Islet of Langerhans (tissue), 1 donor: ENCODE measurements around the gene SCYGR6.
"Not testable (repeated sequence)": the region's sequence is repeated elsewhere in the genome, so short reads cannot be mapped to it uniquely, and the experiment has no call there.

Experiments used
- FAIRE-seq: peaks from one replicate; lab custom pipeline; 2011; peaks lifted over from hg19 to GRCh38; lab: Jason Lieb, UNC

The SCYGR6 gene, protein sequence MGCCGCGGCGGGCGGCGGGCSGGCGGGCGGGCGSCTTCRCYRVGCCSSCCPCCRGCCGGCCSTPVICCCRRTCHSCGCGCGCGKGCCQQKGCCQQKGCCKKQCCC

DNA sequence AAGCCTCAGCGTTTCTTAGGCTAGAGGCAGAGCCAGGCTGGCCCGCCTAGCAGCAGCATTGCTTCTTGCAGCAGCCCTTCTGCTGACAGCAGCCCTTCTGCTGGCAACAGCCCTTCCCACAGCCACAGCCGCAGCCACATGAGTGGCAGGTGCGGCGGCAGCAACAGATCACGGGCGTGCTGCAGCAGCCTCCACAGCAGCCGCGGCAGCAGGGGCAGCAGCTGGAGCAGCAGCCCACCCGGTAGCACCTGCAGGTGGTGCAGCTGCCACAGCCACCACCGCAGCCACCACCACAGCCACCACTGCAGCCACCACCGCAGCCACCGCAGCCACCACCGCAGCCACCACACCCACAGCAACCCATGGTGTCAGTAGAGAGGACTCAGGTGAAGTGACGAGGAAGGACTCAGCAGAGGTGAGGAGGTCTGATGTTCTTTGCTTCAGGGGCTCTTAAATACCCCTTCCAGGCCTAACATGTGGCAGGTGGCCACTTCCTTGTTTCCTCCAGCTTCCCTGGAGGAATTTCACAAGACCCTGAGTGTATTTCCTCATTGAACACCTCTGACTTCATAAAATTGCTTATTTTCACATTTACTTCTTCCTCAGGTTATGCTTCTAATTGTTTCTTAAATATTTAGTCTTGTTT, at the start of gene SCYGR6:
Gene SCYGR6, minus strand, starts transcription at position 364 of the 646 bp plus-strand sequence. Its CDS starts 0 bp downstream, at position 364.
- FAIRE-seq, result no peak

DNA sequence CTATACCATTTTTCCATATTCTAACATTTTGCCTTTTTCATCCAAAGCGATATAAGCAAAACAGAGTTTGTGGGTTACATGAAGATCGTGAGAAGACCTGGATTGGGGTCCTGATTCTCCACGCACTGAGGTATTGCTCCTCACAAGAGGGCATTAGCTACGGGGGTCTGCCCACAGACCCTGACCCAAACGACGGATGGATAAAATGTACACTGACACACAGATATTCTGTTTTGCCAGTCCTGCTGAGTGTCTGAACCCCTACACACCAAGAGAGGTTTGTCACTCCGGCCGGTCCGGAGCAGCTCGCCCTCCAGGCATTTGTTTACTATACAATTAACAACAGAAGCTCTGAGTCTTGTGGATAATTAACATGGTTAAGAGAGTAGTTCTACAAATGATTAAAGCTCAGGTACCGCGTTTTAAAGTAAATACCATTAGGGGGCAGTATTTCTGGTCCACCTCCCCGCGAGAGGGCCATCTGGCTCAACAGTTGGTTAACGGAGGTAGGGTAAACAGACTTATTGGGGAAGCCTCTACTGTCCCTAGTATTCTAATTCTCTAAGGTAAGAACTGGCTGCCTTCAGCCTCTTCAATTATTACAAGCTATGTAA, 49.6 kb upstream of the SCYGR6 start:
- FAIRE-seq, result no peak

DNA sequence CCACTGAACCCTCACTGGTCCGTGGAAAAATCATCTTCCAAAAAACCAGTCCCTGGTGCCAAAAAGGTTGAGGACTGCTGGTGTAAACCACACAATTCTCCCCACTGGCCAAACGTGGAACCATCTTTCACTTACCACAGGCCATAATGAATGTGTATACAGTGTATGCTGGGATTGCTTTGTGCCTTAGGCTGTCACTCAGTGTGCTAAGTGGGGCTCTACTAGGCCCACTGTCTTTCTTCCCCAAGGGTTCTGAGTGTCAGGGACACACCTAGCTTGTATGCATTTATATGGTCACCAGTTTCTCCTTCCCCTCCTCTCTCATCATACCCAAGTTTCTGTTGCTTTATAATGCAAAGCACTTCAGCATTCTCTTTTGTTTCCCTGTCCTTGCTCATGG, 48.4 kb upstream of the SCYGR6 start:
- FAIRE-seq, result no peak

DNA sequence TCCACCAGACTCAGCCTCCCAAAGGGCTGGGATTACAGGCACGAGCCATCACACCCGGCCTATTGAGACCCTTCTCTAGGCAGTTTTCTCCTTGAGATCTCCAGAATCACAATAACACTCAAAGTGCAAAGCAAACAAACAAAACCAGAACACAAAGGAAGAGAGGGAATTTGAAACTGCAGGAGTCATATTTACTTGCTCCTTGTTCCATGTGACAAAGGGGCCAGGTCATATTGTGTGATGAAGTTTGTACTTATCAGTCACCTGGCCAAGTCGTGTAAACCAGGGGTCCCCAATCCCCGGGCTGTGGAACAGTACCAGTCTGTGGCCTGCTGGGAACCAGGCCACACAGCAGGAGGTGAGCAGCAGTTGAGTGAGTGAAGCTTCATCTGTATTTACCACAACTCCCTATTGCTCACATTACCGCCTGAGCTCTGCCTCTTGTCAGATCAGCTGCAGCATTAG, 47.7 kb upstream of the SCYGR6 start:
- no peak for FAIRE-seq

DNA sequence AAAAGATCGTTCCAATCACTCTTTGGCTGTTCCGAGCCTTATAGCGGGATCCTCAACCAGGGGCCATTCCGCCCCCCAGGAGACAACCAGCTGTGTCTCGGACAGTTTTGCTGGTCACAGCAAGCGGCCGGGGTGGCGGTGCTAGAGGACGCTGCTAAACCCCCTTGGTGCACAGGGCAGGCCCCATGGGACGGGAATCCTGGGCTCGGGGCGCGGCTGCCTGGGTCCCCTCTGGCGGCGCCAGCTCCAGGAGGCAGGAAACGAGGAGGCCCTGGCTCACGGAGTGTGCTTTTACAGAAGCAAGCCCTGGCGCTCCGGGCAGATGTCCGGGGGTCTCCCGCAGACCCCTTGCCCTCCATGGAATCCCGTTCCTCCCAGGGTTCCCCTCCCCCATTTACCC, 43.3 kb upstream of the SCYGR6 start:
- no peak for FAIRE-seq

DNA sequence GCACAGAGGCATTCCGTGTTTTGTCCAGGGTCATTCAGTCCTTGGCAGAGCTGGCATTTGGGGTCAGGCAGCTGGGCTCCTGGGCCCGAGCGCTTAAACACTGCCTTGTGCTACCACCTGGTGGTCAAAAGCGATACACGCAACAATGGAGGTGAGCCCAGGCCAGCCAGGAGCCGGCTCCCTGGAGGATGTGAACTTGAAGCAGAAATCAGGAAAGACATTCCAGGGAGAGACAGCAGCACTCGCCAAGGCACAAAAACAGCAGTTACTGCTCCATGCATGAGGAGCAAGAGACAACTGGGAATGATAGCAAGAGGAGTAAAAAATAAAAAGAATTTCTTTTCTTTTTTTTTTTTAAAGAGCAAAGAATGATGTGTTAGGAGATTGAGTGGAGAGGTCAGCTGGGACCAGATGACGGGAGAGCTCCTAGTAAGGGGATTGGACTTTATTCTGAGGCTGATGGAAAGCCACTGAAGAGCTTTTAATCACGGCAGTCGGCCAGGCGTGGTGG, 41.9 kb upstream of the SCYGR6 start:
- FAIRE-seq, result no peak

DNA sequence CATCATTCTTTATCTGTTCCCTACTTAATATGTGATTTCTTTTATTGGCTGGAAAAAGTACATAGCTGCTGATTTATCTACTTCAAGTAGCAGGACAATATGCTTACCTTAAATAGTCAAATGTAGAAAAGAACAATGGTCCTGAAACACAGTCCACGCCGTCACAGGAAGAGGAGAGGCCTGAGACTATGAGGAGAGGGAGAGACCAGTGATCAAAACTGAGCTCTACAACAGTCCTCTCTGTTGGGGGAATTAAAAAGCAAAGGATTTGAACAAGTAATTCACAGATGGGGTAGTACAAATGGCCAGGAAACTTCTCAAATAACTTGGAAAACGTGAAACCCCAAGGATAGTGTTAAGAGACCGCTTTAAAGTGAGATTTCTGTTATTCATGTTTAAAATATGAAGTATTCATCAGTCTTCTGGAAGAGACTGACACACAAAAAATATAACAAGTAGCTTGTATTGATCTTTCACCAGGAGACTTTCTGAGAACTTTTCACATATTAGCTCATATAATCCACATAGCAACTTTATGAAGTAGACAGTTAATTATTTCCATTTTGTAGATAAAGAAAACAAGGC, 41.3 kb upstream of the SCYGR6 start:
- FAIRE-seq, result no peak

DNA sequence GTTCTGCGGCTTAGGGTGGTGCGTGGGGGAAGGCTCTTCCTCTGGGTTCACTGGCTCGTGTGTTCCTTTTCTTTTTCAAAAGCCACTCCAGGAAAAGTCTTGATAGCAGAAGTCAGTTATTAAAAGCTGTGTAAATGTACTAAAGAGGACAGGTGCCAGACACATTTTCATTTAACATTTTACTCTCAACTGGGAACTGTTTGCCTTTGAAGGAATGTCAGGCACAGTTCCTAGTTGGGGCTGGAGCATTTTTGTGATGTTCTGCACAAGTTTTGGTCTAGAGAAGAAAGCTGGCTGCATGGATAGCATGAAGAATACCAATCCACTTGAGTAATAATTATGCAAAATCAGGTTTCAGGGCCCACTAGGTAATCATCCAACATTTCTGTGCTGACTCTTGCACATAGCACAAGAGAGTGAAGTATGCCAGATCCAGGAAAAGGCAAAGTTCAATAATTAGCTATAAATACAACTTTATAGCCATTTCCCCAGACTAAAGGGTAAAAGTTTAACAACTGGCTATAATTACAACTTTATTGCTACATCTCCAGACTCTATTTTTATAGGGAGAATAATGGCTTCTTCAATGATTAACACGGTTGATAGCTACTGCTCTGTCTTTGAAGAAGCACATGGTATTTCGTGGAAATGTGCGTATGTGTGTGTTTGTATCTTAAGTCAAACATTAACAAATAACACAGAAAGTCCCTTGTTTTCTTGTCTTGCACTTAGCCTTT, 37.4 kb upstream of the SCYGR6 start:
- FAIRE-seq, result no peak

DNA sequence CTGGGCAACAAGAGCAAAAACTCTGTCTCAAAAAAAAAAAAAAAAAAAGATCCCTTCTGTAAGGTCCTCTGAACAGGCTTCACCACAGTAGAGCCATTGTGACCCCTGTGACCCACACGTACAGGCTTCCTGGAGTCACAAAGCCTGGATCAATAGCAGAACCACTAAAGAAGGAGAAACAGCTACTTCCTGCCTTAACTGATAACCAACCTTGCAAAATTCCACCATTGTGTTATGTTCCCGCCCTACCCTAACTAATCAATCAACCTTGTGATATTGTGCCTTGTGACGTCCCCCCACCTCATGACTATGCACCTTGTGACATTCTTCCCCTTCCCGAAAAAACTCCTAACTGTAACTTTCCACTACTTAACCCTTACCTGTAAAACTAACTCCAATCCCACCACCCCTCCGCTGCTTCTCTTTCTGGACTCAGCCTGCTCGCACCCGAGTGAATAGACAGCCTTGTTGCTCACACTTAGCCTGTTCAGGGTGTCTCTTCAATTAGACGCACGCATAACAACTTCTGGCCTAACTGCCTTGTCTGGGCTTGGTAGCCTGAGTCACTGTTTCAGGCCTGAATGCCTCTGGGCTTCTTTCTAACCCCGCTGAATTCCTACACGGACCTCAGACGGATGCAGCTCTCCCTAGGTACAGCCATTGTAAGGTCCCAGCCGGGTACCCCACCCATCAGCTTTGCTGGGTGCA, 35.0 kb upstream of the SCYGR6 start:
- FAIRE-seq, result no peak

DNA sequence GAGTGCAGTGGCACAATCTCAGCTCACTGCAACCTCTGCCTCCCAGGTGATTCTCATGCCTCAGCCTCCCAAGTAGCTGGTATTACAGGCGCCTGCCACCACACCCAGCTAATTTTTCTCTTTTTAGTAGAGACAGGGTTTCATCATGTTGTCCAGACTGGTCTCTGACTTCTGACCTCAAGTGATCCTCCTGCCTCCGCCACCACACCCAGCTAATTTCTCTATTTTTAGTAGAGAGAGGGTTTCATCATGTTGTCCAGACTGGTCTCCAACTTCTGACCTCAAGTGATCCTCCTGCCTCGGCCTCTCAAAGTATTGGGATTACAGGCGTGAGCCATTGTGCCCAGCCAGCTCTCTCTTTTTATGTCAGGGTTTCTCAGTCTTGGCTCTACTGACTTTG, 31.7 kb upstream of the SCYGR6 start:
- not testable (repeated sequence) for FAIRE-seq

DNA sequence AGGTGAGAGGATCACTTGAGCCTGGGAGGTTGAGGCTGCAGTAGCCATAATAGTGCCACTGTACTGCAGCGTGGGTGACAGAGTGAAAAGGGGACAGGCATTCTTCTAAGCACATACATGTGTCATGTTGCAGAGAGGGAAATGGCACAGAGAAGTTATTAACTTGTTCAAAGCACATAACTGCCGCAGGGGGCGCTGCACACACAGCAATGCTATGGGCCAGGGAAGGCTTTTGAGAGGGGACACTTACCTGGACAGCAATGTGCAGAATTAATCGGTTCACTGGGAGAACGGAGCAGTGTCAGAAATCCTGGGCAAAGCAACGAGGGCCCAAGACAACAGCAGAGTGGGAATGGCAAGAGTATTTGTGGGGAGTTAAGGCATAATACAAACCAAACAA, 23.5 kb upstream of the SCYGR6 start:
- FAIRE-seq, result no peak

DNA sequence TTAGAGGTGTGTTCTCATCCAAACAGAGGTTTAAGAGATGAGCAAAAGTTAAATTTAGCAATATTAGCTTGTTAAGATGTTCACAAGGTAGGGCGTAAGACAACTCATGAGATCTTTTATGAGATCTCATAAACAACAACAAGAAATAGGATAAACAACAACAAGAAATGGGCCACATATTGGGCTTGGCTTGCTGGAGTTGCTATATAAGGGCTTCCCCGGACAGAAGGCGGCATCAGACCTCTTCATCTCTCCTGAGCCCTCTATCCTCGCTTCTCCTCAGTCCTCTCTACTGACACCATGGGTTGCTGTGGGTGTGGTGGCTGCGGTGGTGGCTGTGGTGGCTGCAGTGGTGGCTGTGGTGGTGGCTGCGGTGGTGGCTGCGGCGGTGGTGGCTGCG, 21.0 kb upstream of the SCYGR6 start, which contains the start of gene SCYGR8:
Gene SCYGR8, plus strand, starts transcription at position 301 of the 400 bp plus-strand sequence. Its CDS starts 0 bp downstream, at position 301.
- no peak for FAIRE-seq

DNA sequence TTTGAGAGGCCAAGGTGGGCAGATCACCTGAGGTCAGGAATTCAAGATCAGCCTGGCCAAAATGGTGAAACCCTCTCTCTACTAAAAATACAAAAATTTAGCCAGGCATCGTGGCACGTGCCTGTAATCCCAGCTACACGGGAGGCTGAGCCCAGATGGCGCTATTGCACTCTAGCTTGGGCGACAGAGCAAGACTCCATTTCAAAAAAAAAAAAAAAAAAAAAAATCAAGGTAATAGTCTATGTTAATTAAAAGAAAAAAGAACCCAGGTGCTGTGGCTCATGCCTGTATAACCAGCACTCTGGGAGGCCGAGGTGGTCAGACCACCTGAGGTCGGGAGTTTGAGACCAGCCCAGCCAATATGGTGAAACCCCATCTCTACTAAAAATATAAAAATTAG, 16.1 kb upstream of the SCYGR6 start:
- FAIRE-seq, result not testable (repeated sequence)

DNA sequence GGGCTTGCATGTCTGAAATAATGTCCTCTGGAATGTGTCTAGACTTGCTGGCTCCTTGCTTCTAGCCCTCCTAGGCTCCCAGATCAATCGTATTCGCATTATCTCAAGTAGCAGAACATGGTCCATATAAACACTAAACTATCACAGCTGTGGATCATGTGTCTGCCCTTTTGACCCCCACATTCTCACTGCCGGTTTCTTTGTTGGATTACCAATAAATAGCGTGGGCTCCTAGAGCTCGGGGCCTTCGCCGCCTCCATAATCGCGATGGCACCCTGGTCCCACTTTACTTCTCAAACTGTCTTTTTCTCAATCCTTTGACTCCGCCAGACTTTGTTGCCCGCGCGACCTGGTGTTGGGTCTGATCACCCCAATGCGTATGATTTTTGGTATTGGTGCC, 14.8 kb upstream of the SCYGR6 start:
- no peak for FAIRE-seq

DNA sequence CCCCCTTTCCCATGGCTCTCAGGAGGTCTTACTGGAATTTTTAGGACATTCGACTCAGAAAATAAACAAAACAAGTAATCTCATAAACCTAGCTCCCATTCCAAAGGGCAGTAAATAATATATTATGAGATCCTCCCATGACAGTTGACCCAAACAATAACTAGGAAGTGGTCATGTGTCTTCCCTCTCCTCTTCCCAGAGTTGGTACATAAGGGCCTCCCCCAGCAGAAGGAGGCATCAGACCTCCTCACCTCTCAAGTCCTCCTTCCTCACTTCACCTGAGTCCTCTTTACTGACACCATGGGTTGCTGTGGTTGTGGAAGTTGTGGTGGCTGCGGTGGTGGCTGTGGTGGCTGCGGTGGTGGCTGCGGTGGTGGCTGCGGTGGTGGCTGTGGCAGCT, 3.5 kb upstream of the SCYGR6 start, which contains the start of gene SCYGR7:
Gene SCYGR7, plus strand, starts transcription at position 301 of the 400 bp plus-strand sequence. Its CDS starts 0 bp downstream, at position 301.
- no peak for FAIRE-seq

DNA sequence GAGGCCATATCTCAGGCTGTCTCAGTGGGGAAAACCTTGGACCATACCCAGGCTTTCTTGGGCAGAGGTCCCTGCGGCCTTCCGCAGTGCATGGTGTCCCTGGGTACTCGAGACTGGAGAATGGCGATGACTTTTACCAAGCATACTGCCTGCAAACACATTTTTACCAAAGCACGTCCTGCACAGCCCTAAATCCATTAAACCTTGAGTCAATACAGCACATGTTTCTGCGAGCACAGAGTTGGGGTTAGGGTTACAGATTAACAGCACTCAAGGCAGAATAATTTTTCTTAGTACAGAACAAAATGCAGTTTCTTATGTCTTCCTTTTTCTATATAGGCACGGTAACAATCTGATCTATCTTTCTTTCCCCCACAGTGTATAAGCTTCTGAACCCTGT, 1.7 kb downstream of the SCYGR6 start:
- not testable (repeated sequence) for FAIRE-seq

DNA sequence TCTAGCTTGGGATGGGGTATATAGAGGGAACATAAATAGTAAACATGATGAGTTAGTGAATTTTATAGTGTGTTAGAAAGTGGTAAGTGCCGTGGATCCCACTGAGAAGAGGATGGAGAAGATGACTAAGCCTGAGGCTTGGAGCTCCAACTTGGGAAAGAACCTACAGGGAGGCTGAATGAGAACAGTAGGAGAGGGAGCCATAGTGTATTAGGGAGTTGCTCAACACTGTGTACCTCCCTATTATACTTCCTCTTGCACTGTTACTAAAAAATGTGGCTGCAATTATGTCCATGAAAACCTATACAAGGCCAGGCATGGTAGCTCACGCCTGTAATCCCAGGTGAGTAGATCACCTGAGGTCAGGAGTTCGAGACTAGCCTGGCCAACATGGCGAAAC, 3.9 kb downstream of the SCYGR6 start:
- FAIRE-seq, result no peak

DNA sequence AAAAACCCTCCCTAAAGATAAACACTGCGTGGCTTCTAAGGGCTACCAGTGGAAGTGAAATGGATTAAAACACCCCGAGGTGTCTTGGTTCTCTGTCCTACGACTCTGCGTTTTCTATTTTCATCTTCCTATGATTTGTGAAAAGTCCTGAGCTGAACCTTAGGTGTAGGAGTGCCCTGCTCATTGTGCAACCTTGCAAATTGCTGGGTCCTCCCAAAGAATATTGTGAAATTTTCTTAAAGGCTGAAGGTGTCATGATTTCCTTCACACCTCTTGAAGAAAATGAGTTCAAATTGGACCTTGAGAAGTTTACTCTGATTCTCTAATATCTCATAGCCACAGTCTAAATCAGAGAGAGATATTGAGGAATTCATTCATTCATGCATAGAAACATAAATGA, 4.9 kb downstream of the SCYGR6 start:
- no peak for FAIRE-seq

DNA sequence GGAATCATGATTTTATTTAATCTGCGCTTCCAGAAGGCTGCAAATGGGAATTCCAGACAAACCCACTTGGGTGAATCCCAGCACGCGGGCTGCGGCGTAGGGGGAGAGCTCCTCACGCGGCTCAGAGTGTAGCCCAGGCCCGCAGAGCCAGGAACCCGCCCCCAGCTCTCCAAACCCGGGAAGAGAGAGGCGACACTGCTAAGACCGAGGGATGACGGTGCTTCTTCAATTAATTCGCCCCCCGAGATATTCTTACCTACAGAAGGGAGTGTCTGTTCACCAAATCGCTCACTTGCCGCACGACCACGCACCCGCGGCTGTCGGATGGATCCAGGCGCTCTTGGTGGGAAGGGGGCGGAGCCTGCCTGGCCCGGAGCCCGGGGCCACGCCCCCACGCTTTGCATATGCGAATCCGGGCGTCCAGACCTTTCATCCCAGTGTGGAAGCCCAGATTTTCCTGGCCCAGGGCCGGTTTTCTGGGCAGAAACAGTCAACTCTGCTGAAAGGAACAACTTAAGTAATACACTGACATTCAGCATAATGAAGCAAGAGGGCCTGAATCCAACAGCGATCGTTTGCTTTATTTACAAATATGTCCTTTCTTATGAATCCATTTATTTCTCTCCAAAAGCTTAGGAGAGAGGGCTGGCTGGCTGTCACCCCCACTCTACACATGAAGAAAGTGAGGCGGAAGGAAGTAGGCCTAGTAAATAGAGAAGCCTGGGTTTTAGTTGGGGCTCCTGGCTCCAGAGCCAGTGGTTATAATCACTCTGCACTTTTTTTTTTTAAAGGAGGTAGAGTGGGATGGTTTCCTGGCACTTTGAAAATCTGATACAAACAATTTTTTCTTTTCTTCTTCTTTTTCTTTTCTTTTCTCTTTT, 6.6 kb downstream of the SCYGR6 start, which contains the start of gene SLC19A3:
Gene SLC19A3, minus strand, starts transcription at position 342 of the 881 bp plus-strand sequence. CDS start 15,710 bp downstream, outside the sequence.
- no peak for FAIRE-seq

DNA sequence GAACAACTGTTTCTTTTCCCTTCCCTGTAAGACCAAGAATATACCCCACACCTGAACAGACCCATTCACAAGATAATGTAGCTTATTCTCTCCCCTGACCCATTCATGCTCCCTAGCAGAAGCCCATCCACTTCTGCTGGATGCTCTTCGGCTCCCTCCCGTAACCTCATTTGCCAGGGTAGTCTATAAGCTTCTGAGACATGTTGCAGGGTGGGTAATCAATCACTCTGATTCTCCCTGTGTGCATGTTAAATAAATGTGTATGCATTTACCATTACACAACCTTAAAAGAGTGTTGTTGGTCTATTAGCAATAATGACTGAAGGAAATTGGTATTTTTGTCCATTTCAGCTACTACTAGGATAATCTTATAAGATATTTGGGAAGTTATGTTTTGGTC, 8.1 kb downstream of the SCYGR6 start:
- FAIRE-seq, result no peak
